HEK293T (cell line): ENCODE measurements around the gene KIRREL3.

Experiments used
- FOXM1 ChIP-seq: fragments of 450-650 bp; IDR thresholded peaks from 2 replicates; pipeline ENCODE4 v1.6.1; 2017; ENCODE audit warnings: mild to moderate bottlenecking, borderline replicate concordance
- SP1 ChIP-seq: fragments of 450-650 bp; IDR thresholded peaks from 2 replicates; pipeline ENCODE4 v1.6.1; 2017

DNA sequence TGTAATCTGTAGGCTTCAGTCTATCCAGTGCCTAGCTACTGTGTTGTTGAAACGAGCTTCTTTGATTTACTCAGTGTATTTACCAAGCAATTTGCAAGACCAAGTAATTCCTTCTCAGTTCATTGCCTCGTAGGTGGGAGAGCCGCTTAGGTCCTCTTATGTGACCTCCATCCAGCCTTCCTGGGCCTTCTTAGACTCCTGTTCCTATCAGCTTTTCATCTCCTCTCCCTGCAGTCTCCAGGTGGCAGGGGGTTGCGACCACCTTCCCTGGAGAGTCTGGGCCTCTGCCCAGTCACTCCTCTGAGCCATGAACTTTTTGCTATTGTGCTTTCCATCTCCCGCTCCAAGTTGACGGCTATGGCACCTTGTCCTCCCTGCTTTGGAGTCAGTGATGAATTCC lies 251.8 kb downstream of the KIRREL3 start:
- TF ChIP-seq FOXM1: no peak
- no peak for TF ChIP-seq SP1
